Transverse colon (tissue), 4 donors: ENCODE data around the gene PTPRZ1. TPM values are rescaled to one million over a fixed set of nuclear protein-coding genes. Genes with fewer than 3 reads are reported as not detected.

Source experiments
- DNase-seq: peaks from one replicate; pipeline ENCODE4 v3.0.0-alpha.2; 2019
- H3K27ac ChIP-seq, 4 donors: fragments of 200-600 bp; sonication (generic); 2 replicates each; pipeline ENCODE4 v1.5.1; 2016 to 2018; ENCODE audit warnings: inconsistent platforms in 4 of 4
- H3K27me3 ChIP-seq: fragments of 200-600 bp; sonication (generic); 2 replicates; pipeline ENCODE4 v1.5.1; 2017; ENCODE audit warnings: inconsistent platforms
- H3K36me3 ChIP-seq, 4 donors: fragments of 200-600 bp; sonication (generic); 2 replicates each; pipeline ENCODE4 v1.5.1; 2017 to 2019; ENCODE audit warnings: inconsistent platforms in 4 of 4
- H3K4me1 ChIP-seq, 4 donors: fragments of 200-600 bp; sonication (generic); 2 replicates each; pipeline ENCODE4 v1.5.1; 2017 to 2020; ENCODE audit warnings: inconsistent platforms in 4 of 4
- H3K4me3 ChIP-seq, 4 donors: fragments of 200-600 bp; sonication (generic); 1 replicate in 1 of 4; 2 replicates in 3 of 4; pipeline versions ENCODE4 v1.5.1 to v1.6.1; 2017 to 2019; ENCODE audit warnings: inconsistent platforms in 4 of 4
- H3K9me3 ChIP-seq, 2 donors: fragments of 200-600 bp; sonication (generic); 2 replicates each; pipeline ENCODE4 v1.5.1; 2017 to 2019; ENCODE audit warnings: inconsistent platforms in 2 of 2
- CTCF ChIP-seq, 5 experiments: fragments of 200-600 bp in 3 of 5; fragments of 450-650 bp in 2 of 5; sonication (generic) in 3 of 5; IDR thresholded peaks; 1 replicate in 2 of 5; 2 replicates in 3 of 5; pipeline ENCODE4 v1.5.1; 2016 to 2017; ENCODE audit warnings: antibody characterized with exemption in 5 of 5, inconsistent platforms in 3 of 5, mild to moderate bottlenecking in 2 of 5, moderate library complexity in 1 of 5
- EP300 ChIP-seq: sonication (generic); formaldehyde crosslinking; IDR thresholded peaks from one replicate; pipeline ENCODE4 v1.6.1; 2017; ENCODE audit warnings: antibody characterized with exemption, low read depth
- POLR2A ChIP-seq: fragments of 450-650 bp; IDR thresholded peaks from one replicate; pipeline ENCODE4 v1.6.1; 2016; ENCODE audit warnings: antibody characterized with exemption, mild to moderate bottlenecking, moderate library complexity
- POLR2AphosphoS5 ChIP-seq, 3 donors: sonication (generic); formaldehyde crosslinking; IDR thresholded peaks; one replicate each; pipeline ENCODE4 v1.6.1; 2016; ENCODE audit warnings: antibody characterized with exemption in 3 of 3
- WGBS, 2 donors: methylation state at CpG; one replicate each; pipeline ENCODE4 v1.1.5; 2018; ENCODE audit warnings: low coverage in 1 of 2; 5-methylcytosine and 5-hydroxymethylcytosine counted together
- in situ Hi-C, 4 donors: fragments of 200-750 bp; cut with MboI; loops; one replicate each; pipeline versions ENCODE4 v1.15.0 to v1.15.1; 2017; ENCODE audit warnings: low sequenced_read_pairs in 3 of 4, low pct_ligation_motif_present in 1 of 4, low pct_unique_long_range_greater_than_20kb in 1 of 4
- intact Hi-C: fragments of 100-400 bp; cut with DNase I; formaldehyde crosslinking; loops from one replicate; pipeline ENCODE4 v1.15.1; 2023; ENCODE audit warnings: low total_unique reads
- total RNA-seq, 4 donors: library from RNA; depleted of rRNA; stranded (reverse); fragments of >200 nt; gene quantifications; one replicate each; pipeline ENCODE4 v1.1.0, GENCODE V29; 2016

Gene PTPRZ1
- total RNA-seq, 4 donors from 2014 or later, result 0.37 to 2.4 (median 2.0) TPM

GRCh38 chr7:121954803-121955202 is 81.8 kb downstream of the PTPRZ1 start:
- intact Hi-C loops (no loop called here), in situ Hi-C loops (no loop called here)
- no peaks in the 10 kb centered on the region for H3K4me1 ChIP-seq
- no peaks in the 10 kb centered on the region for H3K36me3 ChIP-seq
- no peaks in the 10 kb centered on the region for H3K9me3 ChIP-seq
- no peaks in the 10 kb centered on the region for H3K27me3 ChIP-seq
- TF ChIP-seq EP300, result no peak
- no peak for TF ChIP-seq CTCF (IDR thresholded peaks at IDR 0.05)
- no peak for TF ChIP-seq POLR2A
- TF ChIP-seq POLR2AphosphoS5 (IDR thresholded peaks at IDR 0.05), result no peak
- no peak overlapping the region for H3K27ac ChIP-seq
- WGBS, 2 donors, result 80 to 88% methylated on average over 1 of the region's 1 CpG
- H3K4me3 ChIP-seq, result no peak overlapping the region
- DNase-seq, result no peak

DNA sequence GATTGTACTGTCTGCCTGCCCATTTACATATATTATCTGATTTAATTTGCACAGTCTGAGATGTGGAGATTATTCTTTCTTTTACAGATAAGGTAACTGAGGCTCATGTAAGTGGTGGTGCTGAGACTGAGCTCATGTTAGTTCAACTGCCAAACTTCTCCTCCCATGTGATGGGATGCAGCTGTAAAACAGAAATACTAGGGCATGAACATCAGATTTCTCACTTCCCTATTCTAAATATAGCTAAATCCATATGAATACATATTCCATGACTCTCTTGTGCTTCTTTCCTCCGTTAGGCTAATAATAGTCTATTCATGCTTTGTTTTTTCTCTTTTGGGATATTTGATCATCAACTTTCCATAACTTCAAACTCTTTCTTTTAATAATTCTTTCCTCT is 84.7 kb downstream of the PTPRZ1 start:
- Histone ChIP-seq H3K9me3 (no peaks in the 10 kb centered on the region), H3K36me3 (no peaks in the 10 kb centered on the region), H3K27me3 (no peaks in the 10 kb centered on the region), H3K4me1 (no peaks in the 10 kb centered on the region), H3K4me3 (no peak overlapping the region), H3K27ac (no peak overlapping the region)
- no peak for TF ChIP-seq CTCF (IDR thresholded peaks at IDR 0.05)
- TF ChIP-seq POLR2AphosphoS5 (IDR thresholded peaks at IDR 0.05), result no peak
- no peak for TF ChIP-seq POLR2A
- DNase-seq, result no peak
- intact Hi-C loops (no loop called here), in situ Hi-C loops (no loop called here)
- WGBS, 2 donors, result 45 to 67% methylated on average over 1 of the region's 1 CpG

- Histone ChIP-seq H3K36me3 (no peaks in the 10 kb centered on the region), H3K4me3 (no peak overlapping the region), H3K9me3 (no peaks in the 10 kb centered on the region), H3K27ac (no peak overlapping the region), H3K27me3 (no peaks in the 10 kb centered on the region), H3K4me1 (no peaks in the 10 kb centered on the region)
- in situ Hi-C loops, result no loop called here
- WGBS, 2 donors, result 63 to 72% methylated on average over 4 of the region's 4 CpGs
- DNase-seq, result no peak
- intact Hi-C loops, result no loop called here
- TF ChIP-seq EP300, result no peak
- TF ChIP-seq POLR2AphosphoS5 (IDR thresholded peaks at IDR 0.05), result no peak
- TF ChIP-seq CTCF (IDR thresholded peaks at IDR 0.05), result no peak
- TF ChIP-seq POLR2A, result no peak
These were observed 87.7 kb downstream of the PTPRZ1 start for GRCh38 chr7:121960678-121961077.

DNA sequence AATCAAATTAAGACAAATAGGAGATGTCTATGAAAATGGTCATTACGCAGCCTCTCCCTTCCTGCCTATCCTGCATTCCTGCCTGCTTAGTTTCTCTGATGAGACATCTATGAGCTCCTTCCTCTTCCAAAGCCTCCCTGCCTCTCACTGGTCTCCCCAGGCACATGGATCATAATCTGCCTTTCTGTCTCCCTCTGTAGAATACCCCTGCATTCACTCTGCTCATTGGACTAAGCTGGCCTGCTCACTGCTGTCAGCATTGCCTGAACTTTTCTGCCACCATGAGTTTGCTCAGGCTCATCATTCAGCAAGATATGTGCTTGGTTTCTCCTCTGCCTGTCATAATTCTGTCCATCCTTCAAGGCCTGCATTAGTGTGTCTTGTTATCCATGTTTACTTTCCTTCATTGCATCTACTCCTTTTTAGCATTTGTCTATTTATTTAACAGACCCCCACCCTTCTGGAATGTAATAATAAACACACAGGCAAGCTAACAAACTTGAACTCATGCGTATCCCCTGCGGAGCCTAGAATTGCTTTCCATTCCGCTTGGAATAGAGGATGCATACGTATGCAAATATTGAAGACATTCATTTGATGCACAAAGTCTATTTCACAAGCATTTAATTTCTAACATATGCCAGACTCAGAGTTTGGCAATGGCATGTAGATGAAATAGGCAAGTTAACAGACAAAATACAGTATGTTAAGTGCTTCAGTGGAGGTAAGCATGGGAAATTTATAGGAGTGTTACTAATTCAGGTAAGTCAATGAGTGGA is 88.3 kb downstream of the PTPRZ1 start:
- TF ChIP-seq CTCF (IDR thresholded peaks at IDR 0.05) (no peak), POLR2A (no peak), EP300 (no peak), POLR2AphosphoS5 (IDR thresholded peaks at IDR 0.05) (no peak)
- Histone ChIP-seq H3K36me3 (no peaks in the 10 kb centered on the region), H3K4me3 (no peak overlapping the region), H3K4me1 (no peaks in the 10 kb centered on the region), H3K9me3 (no peaks in the 10 kb centered on the region), H3K27me3 (no peaks in the 10 kb centered on the region), H3K27ac (no peak overlapping the region)
- in situ Hi-C loops (no loop called here), intact Hi-C loops (no loop called here)
- WGBS, 2 donors, result 77 to 80% methylated on average over 5 of the region's 5 CpGs
- no peak for DNase-seq
